Caki2 (cell line): ENCODE data around the gene STEAP4. TPM values are rescaled to one million over a fixed set of nuclear protein-coding genes. Genes with fewer than 3 reads are reported as not detected.
A peak's percentile ranks its signal among the peaks of the same experiment; 100 is the strongest.
"Not testable (repeated sequence)": the region's sequence is repeated elsewhere in the genome, so short reads cannot be mapped to it uniquely, and the experiment has no call there.

Source experiments
- DNase-seq: peaks from one replicate; pipeline ENCODE4 v3.0.0-alpha.2; 2015; ENCODE audit warnings: low read depth
- in situ Hi-C: cut with HindIII; loops from 2 replicates; pipeline ENCODE4 v1.10.0; 2016; ENCODE audit warnings: low sequenced_read_pairs, low pct_unique_long_range_greater_than_20kb, mixed read lengths
- total RNA-seq: library from RNA; depleted of rRNA; stranded (reverse); fragments of >200 nt; shearing (Covaris generic); gene quantifications from 2 replicates; pipeline ENCODE4 v1.2.3, GENCODE V29; 2014; ENCODE audit warnings: low replicate concordance

STEAP4 gene
- total RNA-seq, 1 experiment from 2014 or later, result not detected

- in situ Hi-C loops, result no loop called here
- no peak for DNase-seq
These were observed 24.9 kb downstream of the STEAP4 start for GRCh38 chr7:88281749-88282148.

- DNase-seq, result no peak
These were observed 25.9 kb downstream of the STEAP4 start for GRCh38 chr7:88280801-88281200.

DNA sequence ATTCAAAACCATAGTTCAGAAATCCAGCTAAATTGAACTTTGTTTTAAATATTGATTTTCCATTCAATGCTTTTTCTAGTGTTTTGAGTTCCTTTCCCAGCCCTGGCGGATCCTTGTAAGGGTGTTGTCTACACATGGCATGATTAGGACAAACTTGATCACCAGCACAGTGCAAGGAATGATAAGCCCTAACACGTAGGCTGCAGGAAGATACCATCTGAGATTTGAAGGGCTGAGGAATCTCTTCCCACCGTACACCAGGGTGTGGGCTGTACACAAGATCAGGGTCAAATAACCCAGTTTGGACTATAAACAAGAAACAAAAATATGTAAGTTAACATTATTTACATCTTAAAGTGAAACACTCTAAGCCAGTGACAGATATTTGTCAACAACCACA, 27.4 kb downstream of the STEAP4 start:
- no peak for DNase-seq
- in situ Hi-C loops, result no loop called here

More at GRCh38 chr7:88280801-88281200, 25.9 kb downstream of the STEAP4 start:
- in situ Hi-C loops, result no loop called here

GRCh38 chr7:88278881-88279280, 27.8 kb downstream of the STEAP4 start:
- DNase-seq, result peak; percentile 14
- in situ Hi-C loops, result no loop called here

GRCh38 chr7:88276605-88277153, 30.0 kb downstream of the STEAP4 start:
- in situ Hi-C loops, result no loop called here
- DNase-seq, result no peak

- in situ Hi-C loops, DNase-seq: not testable (repeated sequence)
These were observed 31.8 kb downstream of the STEAP4 start for GRCh38 chr7:88274856-88275255.

GRCh38 chr7:88269586-88269985, 37.1 kb downstream of the STEAP4 start:
- no peak for DNase-seq
- in situ Hi-C loops, result no loop called here

DNA sequence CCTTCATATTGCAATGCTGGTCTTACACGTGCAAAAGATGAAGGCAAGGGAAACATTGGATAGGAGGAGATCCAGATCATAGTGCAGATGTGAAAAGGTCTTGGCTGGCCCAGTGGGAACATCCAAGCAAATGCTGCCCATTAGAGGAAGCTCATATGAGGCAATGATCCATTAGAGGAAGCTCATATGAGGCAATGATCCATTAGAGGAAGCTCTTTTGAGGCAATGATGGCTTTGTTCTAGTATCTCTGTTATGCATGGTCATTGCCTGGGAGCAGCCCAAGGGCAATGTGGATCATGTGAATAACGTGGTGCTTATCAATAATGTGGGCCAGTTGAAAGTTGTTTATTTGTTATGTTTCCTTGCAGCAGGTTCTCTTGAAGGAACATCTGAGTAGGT, 37.8 kb downstream of the STEAP4 start:
- DNase-seq, result no peak
- in situ Hi-C loops, result no loop called here

DNA sequence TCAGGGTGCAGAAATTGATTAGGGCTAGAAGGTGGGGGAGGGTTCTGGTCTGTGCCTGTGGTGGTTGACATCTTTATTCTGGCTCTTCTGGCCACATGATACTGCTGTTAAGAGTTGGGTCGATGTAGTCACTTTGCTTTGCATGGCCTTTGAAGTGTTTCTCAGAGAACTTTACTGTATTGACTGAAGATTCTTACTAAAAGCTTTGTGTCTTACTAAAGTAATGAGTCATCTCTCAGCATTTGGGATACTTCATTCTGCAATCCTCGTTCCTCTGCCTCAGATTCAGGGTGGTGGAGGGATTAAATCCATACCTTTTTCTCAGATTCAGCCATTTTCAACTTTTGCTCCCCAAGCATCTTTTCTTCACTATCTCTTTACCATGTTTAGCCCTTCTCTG, 38.6 kb downstream of the STEAP4 start:
- DNase-seq, result no peak
- in situ Hi-C loops, result no loop called here

DNA sequence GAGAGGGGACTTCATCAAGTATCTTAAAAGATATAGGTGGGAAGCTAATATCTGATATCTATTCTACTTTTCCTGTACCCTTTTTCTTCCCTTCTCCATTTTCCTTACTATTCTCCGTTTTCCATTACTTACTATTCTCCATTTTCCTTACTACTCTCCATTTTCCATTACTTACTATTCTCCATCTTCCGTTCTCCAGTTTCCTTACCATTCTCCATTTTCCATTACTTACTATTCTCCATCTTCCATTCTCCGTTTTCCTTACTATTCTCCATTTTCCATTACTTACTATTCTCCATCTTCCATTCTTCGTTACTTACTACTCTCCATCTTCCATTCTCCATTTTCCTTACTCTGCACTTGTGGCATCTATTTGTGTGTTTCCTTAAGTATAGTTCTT, 39.3 kb downstream of the STEAP4 start:
- no peak for DNase-seq
- in situ Hi-C loops, result no loop called here

DNA sequence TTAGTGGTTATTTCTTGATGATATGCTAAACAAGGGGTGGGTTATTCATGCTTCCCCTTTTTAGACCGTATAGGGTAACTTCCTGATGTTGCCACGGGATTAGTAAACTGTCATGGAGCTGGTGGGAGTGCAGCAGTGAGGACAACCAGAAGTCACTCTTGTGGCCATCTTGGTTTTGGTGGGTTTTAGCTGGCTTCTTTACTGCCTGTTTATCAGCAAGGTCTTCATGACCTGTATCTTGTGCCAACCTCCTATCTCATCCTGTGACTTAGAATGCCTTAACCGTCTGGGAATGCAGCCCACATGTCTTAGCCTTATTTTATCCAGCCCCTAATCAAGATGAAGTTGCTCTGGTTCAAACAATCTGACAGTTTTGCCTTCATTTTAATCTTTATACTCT, 41.7 kb downstream of the STEAP4 start:
- in situ Hi-C loops, DNase-seq: not testable (repeated sequence)

DNA sequence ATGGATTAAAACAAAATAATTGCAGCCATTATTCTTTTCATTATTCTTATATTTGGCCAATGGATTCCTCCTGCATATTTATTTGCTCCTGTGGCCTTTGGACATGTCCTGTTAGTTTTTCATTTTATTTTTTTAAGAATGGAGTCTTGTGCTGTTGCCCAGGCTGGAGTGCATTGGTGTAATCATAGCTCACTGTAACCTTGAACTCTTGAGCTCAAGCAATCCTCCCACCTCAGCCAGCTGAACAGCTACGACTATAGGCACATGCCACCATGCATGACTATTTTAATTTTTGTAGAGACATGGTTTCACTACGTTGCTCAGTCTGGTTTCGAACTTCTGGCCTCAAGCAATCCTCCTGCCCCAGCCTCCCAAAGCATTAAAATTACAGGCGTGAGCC, 44.1 kb downstream of the STEAP4 start:
- DNase-seq, result no peak
- in situ Hi-C loops, result no loop called here

GRCh38 chr7:88260719-88261118, 46.0 kb downstream of the STEAP4 start:
- no peak for DNase-seq
- in situ Hi-C loops, result no loop called here

- in situ Hi-C loops, result no loop called here
- DNase-seq, result no peak
These were observed 46.9 kb downstream of the STEAP4 start for GRCh38 chr7:88259656-88260380.

DNA sequence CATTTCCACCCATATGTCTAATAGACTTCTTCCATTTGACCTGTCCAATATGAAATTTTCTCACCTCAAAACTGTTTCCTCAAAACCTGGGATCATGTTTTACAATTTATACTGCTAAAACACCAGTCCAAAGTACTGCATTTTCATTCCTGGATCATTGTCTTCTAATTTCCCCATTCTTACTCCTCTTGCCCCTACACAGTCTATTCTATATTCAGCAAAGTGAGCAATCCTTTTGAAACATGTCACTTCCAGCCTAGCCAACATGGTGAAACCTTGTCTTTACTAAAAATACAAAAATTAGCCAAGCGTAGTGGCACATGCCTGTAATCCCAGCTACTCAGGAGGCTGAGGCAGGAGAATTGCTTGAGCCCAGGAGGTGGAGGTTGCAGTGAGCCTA, 48.4 kb downstream of the STEAP4 start:
- DNase-seq, in situ Hi-C loops: not testable (repeated sequence)

- in situ Hi-C loops, result no loop called here
- DNase-seq, result no peak
These were observed 49.8 kb downstream of the STEAP4 start for GRCh38 chr7:88256906-88257305.

DNA sequence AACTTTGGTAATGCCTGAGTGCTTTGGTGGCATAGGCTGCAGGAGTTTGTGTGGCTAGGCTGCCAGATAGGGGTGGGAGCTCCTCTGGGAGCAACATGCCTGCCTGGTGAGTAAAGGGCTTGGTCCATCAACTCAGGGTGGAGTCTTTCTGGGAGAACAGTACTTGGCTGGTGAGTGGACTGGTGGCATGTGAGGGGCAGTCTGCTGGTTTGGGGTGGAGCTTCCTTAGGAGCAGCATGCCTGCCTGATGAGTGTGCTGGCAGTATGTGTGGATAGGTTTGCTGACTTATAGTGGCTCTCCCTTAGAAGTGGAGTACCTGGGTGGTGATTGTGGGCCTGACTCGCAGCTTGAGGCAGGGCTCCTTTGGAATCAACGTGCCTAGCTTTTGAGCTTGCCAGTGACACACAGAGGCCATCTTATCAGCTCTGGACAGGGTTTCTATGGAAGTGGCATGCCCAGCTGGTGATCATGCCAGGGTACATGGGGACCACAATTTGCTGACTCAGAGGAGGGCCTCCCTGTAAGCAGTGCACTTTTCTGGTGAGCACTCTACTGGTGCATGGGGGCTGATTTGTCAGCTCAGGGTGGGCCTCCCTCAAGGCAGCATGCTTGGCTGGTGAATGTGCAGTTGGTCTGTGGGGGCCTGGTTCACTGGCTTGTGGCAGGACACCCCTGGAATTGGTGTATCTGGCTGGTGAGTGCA, 51.8 kb downstream of the STEAP4 start:
- DNase-seq, result peak; percentile 93
- in situ Hi-C loops, result no loop called here

DNA sequence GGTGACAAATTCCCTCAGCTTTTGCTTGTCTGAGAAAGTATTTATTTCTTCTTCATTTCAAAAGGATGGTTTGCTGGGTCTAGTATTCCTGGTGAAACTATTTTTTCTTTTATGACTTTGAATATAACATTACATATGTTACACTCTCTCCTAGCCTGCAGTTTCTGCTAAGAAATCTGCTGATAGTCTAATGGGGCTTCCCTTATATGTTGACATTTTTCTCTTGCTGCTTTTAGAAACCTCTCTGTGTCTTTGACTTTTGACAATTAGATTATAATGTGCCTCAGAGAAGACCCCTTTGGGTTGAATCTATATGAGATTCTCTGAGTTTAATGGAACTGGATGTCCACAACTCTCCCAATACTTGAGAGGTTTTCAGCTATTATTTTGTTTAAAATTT, 53.1 kb downstream of the STEAP4 start:
- DNase-seq, result no peak
- in situ Hi-C loops, result no loop called here

DNA sequence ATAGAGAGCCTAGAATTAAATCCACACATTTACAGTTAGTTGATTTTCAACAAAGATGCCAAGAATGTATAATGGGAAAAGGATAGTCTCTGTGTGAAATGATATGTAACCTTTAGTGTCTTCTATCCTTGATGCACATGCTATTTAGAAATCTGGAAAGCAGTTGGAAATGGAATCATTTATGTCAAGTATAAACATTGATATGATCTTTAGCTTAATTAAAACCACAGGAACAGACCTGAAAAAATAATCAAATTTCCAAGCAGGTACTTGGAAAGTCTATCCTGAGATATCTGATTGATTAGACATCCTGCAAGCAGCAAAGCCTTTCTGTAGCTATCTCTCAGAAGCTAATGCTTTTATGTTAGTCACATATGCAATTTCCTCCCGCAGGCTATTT, 62.4 kb downstream of the STEAP4 start:
- DNase-seq, result no peak
- in situ Hi-C loops, result no loop called here
